ENCODE results near the gene GRAPL.
"Not testable (repeated sequence)": the region's sequence is repeated elsewhere in the genome, so short reads cannot be mapped to it uniquely, and the experiment has no call there.

The GRAPL gene

DNA sequence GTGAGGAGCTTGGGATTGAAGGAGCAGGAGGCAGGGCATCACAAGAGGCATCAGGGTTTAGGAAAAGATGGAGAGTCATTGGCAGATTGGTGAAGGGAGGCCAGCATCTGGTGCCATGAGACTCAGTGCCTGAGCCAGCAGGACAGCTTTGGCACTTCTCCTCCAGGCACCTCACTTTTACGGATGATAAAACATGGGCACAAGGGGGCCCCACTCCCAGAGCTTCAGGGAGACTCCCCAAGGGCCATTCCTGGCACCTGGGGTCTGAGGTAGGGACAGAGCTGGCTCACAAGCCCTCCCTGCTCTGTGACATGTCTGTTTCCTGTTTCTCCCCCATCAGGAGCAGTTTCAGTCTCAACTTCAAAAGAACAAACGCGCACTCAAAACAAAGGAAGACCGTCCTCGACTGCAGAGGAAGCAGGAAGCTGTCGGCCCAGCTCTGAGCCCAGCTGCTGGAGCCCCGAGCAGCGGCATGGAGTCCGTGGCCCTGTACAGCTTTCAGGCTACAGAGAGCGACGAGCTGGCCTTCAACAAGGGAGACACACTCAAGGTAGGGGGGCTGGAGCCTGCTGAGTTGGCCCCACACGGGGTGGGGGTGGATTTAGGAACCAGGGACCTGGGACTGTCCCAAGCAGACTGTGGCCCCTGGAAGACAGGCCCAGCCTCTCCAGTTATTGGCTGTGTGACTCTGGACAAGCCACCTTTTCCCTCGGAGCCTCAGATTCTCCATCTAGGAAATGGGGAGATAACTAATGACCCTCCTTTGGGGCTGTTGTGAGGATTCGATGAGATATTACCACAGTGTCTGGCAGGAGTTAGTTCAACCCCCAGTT is at the start of gene GRAPL:
TSS of gene GRAPL (plus strand) at position 442 of the 833 bp plus-strand sequence. CDS start at position 473, 31 bp downstream.
- not testable (repeated sequence) for DNase-seq

DNA sequence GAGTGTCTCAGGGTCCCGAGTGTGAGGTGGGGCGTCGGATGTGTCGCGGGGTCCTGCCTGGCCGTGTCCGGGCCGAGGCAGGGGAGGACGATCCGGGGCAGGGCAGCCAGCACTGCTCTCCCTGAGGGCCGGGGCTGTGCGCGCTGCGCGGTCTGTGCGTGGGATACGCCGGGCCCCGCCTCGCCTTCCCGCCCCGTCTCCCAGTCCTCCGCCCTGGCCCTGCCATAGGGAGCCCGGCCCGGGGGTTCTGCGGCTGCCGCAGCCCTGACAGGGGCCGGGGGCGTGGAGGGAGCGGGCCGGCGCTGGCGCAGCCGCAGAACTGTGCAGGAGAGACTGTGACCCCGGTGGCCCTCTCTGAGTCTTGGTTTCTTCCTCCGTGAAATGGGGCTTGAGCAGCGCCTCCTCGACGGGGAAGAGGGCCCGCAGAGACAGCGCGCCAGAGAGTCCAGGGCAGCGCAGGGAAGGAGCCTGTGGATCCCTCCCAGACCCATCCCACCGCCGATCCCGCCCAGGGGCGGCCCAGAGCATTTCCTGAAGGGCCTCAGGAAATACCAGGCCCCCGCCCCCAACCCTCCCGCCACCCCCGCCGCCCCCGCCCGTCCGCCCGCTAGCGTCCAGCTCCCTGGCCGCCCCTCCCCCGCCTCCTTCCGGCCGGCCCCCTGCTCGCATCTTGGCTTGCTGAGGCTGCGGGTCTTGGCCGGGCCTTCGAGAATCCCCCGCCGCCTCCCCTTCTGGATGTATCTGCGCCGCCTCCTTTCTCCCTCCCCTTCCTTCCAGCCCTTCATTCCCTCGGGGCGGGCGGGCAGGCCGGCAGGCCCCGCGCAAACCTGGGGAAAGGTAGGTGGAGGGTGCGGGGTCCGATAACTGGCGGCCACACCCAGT is 38.3 kb upstream of the GRAPL start:
- DNase-seq, result not testable (repeated sequence)

DNA sequence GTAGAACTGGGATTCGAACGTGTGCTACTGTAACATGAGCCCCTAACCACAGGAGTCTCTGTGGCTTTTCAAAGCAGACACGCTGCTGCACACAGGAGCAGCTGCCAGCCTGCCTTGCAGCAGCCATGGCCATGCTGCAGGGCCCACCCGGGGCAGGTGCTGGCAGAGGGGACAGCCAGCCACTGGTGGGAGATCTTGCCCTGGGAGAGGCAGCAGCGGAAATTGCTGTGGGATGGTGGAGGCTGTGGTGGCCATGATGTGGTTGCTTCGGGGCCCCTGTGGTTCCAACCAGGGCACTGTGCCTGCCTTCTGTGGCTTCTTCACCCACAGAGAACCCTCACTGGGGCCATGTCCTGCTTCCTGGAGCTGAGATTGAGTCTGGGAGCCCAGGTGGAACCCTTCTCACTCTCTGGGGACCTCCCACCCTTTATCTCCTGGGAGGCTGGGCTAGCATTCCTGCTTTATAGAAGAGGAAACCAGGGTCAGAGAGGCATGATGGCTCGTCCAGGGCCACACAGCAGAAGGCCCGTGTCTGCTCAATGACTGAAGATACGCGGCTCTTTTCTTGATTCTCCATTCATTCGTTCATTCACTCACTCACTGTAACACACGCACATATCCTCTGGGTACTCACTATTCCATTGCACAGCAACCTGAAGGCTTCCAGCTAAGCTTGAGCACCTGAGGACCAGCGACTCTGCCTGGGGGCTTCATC is 37.2 kb upstream of the GRAPL start:
- not testable (repeated sequence) for DNase-seq

DNA sequence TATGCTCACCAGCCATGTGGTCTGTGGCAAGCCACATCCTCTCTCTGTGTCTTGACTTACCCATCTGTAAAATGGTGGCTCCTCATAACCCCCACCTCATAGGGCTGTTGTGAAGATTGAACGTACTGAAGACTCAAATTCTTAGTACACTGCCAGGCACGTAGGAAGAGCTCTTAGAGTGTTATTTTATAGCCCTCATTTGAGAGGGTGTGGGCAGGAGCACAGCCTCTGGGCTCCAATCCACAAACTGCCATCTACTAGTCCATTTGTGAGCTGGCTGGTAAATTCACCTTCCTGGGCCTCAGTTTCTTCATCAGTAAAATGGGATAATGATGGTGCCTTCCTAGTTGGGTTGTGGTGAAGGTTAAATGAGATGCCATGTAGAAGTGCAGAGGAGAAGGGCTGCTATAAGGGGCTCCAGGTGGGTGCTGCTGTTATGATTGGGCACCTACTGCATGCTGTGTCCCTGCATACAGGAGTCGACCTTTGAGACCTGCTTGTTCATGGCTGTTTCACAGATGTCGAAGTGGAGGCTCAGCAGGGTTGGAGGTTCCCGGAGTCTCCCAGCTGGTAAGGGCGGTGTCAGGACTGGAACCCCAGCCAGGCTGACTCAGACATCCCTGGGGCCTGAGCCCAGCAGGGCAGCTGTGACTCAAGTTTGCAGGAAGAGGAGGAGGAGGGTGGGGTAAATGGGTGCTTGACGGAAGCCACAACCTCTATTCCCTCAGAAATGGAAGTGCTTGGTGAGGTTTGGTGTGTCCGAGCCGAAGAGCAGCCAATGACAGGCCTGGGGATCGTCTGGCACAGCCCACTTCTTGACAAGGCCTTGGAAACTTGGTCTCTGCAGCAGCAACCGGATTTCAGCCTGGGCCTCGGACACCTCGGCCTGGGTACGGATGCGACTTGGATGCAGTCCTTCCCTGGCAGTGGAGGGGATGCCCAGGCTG is 34.4 kb upstream of the GRAPL start:
- not testable (repeated sequence) for DNase-seq

DNA sequence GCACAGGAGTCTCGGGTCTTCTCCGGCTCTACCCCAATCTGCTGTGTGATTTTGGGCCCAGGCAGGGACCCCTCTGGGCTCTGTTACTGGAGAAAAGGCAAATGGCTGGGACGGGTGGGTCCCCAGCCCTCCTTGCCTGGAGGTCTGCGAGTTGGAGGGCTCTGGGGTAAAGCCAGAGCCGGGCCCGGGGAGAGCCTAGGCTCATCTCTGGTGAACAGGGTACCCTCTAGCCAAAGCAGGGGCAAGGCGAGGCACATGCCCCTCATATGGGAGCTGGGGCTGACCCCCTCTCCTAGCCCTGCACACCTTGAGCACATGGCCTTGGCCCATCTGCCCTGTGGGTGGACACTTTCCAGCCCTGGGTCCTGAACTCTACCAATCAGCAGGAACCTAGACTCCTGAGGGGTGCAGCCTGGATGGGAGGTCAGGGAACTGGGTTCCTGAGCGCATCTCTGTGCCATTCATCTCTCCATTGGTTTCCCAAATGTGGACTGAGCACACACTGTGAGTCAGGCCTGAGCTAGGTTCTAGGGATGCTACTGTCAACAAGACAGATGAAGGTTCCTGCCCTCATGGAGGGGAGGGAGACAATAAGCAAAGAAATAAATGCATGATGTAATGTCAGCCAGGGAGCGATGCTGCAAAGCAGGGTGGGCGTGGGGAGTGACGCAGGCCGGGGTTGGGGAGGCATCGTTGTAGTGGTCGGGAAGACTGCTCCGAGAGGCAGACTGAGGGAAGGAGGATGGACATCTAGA is 33.5 kb upstream of the GRAPL start:
- not testable (repeated sequence) for DNase-seq

DNA sequence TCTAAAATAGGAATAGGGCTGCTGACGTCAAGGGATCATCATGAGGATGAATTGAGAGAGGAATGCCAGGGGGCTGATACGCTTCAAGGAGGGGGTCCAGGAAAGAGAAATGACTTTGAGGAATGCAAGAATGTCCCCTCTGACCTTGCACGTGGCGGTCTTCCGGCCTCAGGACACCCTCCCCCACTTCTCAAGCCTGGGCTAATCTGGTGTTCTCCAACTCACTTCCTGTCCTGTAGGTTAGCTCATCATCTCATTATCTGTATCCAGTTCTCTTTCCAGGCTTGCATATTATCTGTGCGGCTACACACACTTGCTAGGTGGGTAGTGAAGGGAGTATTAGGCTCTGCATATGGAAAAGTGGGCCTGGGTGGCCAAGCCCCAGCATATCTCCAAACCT is 18.9 kb upstream of the GRAPL start:
- DNase-seq, result not testable (repeated sequence)

DNA sequence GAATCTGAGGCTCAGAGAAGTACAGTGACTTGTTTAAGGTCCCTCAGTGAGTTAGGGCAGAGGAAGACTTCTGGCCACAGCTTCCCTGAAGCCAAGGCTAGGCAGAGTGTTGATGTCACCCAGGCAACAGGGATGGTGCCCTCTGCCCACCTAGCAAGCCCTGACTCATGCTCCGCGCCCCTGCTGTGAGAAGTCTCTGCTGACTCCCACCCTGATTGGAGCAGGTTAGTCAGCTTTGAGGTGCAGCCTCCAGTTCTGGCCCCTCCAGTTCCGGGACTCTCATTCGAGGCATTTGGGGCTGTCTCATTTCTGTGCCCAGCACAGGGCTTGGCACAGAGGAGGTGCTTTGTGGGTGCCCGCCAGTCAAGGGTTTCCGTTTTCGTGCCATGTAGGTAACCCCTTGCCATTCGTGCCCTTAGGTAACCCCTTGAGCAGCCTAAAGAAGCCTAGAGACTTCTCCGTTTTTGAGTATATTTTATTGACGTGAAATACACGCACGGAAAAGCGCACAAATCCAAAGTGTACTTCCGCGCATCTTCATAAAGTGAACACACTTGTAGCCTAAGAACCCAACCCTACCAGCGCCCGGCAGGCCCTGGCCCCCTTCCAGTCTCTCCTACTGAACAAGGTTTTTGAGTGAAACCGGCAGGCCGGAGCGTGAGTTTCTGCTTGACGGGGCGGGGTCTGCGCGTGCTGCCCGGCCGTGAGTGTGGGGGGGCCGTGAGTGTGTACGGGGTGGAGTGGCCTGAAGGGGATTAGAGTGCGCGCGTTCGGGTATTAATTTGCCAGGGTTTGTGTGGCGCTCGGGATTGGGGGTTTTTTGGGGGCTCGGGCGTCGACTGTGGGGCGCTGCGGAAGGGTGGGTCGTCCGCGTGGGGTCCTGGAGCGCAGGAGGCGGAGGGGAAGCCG is 16.9 kb upstream of the GRAPL start:
- not testable (repeated sequence) for DNase-seq

DNA sequence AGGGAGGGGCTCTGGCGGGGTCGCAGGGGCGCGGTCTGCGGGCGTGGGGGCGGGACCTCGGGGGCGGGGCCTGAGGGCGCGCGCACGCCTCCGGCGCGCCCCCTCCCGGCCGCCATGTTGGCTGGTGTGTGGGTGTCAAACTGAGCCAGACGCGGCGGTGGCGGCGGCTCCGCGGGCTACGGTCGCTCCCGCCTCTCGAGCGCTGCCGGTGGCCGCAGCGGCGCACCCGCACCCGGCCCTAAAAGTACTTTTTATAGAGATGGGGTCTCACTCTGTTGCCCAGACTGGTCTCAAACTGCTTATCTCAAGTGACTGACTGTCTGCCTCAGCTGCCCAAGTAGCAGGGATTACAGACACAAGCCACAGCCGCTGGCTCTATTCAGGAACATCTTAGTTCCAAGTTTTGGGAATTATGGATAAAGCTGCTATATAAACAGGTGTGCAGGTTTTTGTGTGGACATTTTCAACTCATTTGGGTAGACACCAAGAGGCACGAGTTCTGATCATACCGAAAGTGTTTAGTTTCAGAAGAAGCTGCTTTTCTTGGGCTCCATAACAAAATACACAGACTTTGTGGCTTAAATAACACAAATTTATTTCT is 16.2 kb upstream of the GRAPL start:
- not testable (repeated sequence) for DNase-seq

DNA sequence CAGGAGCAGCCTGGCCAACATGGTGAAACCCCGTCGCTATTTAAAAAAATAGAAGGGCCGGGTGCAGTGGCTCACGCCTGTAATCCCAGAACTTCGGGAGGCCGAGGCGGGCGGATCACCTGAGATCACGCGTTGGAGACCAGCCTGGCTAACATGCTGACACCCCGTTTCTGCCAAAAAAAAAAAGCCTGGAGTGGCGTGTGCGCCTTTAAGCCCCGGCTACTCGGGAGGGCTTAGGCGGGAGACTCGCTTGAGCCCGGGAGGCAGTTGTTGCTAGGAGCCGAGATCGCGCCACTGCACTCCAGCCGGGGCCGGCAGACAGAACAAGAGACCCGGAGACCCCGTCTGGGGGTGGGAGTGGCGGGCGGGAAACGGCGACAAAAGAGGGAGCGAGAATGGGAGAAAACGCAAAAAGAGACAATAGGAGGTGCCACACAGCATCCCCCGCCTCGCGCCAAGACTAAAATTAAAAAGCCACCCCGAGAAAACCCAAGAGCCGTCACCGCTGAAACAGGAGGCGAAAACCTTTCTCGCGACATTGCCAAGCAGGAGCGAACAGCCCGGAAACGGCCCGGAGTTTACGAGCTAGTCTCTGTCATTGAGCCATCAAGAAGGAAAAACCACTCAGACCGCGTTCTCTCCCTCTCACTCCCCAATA is 15.5 kb upstream of the GRAPL start:
- not testable (repeated sequence) for DNase-seq

DNA sequence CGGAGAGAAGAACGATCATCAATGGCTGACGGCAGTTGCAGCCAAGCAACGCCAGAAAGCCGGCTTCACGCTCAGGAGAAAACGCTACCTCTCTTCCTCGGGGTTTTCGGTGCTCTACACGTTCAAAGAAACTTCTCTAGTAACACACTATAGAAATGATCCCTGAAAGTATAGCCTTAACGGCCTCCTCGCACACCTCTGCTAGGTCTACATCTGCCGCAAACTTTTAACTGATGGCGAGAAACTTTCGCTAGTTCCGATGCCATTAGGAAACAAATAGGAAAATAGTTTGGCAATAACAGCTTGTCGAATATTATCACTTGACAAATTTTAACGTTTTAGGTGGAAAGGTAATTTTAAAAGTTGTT is 14.9 kb upstream of the GRAPL start:
- DNase-seq, result not testable (repeated sequence)

DNA sequence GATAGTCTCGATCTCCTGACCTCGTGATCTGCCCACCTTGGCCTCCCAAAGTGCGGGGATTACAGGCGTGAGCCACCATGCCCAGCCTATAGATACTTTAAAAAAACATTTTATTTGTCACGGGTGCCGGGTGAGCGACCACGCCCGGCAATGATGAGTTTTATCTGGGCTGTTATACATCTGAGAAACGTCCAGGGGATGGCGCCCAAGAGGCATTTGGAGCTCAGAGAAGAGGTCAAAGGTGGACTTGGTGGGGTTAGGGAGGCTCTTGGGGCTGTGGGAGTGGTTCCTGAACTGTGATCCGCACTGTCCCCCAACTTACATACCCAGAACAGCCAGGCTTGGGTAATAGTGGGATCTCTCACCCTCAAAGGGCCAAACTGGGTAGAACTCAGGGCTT is 8.7 kb upstream of the GRAPL start:
- DNase-seq, result not testable (repeated sequence)

DNA sequence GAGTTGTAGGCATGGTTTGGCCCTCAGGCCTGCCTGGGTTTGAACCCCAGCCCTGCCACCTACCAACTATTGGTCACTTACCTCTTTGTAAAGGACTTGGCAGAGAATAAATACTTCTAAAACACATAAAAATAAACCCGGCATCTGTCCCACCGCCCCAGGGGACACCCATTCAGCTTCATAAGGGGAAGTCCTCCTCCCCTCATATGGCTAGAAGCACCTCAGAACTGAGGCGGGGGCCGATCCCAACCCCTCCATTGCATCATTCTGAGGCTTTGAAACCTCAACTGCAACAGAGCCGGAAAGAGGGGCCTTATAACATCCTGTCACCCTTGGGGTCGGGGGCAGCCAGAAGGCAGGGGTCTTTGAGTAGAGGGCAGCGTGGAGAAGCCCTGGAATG is 2.1 kb upstream of the GRAPL start:
- not testable (repeated sequence) for DNase-seq

DNA sequence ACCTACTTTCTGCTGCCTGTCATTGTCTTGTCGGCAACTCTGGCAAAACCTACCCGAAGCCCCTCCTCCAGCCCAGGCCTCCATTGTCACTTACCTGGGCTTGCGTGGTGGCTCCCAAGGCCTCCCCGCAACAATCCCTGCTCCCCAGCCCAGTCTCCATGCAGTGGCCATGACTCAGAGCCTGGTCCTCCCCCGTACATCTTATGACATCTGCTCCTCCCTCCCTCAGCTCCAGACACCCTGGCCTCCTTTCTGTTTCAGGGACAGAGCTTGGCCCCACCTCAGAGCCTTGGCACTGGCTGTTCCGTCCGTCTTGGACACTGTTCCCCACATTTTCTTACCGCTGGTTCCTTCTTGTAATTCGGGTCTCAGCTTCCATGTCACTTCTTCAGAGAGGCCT is 2.1 kb downstream of the GRAPL start:
- DNase-seq, result not testable (repeated sequence)

DNA sequence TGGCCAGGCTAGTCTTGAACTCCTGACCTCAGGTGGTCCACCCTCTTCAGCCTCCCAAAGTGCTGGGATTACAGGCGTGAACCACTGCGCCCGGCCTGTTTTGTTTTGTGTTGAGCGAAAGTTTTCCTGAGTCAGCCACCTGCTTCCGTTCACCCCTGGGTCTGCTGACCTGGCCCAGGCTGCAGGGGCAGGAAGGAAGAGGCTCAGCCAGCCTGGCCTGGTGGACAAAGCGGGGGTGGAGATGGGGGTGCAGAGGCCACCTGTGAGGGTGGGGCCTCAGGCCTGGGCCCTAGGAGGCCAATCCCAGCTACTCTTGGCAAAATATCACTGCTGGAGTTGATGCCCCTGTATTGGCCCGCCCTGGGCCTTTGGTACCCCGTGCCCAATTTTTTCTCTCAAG is 3.7 kb downstream of the GRAPL start:
- not testable (repeated sequence) for DNase-seq

DNA sequence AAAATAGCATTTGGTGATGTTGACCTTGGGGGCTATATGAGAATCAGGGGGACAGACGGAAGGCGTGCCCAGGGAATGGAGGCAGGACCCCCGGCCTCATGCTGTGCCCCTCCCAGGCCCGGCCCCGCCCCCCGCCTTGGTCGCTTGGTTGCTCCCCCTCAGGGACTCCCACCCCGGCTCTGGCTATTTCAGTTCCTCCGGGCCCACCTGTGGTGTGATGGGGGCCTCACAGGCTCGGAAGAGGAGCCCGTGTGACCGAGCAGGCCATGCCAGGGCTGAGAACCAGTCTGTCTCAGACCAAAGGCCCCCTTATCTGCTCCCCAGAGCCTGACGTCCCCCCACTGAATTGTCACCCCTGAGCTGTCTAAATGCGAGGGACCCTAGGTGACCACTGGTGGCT is 4.4 kb downstream of the GRAPL start:
- not testable (repeated sequence) for DNase-seq

DNA sequence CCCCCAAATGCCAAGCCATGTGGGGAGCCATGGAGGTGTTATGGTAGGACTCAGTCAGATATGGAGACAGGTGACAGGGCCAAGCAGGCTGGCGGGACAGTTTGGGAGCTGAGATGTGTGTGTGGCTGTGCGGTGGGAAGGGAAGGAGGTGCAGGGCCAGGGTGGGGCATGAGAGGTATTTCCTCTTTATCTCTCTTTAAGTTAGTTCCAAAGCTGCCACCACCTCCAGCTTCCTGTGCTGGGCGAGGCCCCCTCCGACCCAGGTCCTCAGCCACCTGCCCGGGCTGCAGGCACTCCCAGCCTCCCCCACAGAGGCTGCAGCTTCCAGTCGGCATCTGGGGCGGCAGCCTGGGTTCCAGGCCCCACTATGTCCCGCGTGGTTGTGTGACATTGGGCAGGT is 6.4 kb downstream of the GRAPL start:
- DNase-seq, result not testable (repeated sequence)

DNA sequence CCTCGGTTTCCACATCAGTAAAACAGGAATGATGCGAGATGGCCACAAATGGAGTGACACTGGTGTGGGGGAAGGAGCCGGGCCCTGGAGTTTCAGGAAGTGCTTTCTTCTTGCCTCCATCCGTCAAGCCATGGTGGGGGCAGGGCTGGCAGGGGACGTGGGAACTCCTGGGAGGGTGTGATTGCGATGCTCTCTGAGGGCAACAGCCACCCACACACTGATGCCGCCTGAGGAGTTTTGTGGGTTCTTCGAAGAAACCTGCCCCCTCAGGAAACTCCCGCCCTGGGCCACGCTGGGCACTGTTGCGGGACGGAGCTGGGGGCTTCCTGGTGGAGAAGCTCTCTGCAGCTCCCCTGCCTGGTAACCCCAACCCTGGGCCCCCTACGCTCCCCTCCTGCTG is 8.0 kb downstream of the GRAPL start:
- DNase-seq, result not testable (repeated sequence)

DNA sequence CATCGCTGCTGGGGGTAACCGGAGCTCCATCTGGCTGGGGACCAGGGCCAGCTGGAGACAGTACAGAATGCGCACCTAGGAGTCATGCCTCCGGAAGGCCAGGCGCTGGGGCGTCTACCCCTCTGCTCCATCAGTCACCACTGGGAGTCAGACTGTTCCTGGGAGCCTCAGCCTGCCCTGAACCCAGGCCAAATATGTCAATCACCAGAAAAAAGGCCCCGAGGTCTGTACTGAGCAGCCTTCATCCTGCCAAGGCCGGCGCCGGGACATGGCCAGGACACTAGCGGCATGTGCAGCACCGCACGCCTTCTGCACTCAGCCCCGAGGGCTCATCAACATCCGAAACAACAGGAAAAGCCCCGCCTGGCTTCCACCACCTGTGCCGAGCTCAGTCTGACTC is 8.7 kb downstream of the GRAPL start:
- not testable (repeated sequence) for DNase-seq

DNA sequence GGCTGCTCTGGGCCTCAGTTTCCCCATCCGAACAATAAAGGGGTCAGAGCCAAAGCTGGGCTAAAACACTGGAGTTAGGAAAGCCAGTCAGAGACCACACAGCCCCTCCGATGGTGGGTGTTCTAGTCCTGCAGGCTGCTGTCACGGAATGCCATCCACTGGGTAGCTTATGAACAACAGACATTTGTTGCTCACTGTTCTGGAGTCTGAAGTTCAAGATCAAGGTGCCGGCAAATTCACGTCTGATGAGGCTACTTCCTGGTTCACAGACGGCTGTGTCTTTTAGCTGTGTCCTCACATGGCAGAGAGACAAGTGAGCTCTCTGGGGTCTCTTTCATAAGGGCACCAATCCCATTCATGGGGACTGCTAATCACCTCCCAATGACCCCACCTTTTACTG is 9.2 kb downstream of the GRAPL start:
- not testable (repeated sequence) for DNase-seq

Measured in MV-4-11 (cell line).